Ishikawa (cell line): Measurements from ENCODE around the gene SREBF2.

Source experiments
- CEBPB ChIP-seq: IDR thresholded peaks from 2 replicates; pipeline ENCODE4 v1.6.1; 2012
- CREB1 ChIP-seq: IDR thresholded peaks from 2 replicates; pipeline ENCODE4 v1.6.1; 2012; ENCODE audit warnings: low read depth
- EGR1 ChIP-seq: IDR thresholded peaks from 2 replicates; pipeline ENCODE4 v1.6.1; 2012
- EP300 ChIP-seq: IDR thresholded peaks from 2 replicates; pipeline ENCODE4 v1.6.1; 2012; ENCODE audit warnings: borderline replicate concordance
- FOXM1 ChIP-seq: IDR thresholded peaks from 2 replicates; pipeline ENCODE4 v1.6.1; 2012; ENCODE audit warnings: low read depth, borderline replicate concordance
- NFIC ChIP-seq: IDR thresholded peaks from 2 replicates; pipeline ENCODE4 v1.6.1; 2012
- RAD21 ChIP-seq: IDR thresholded peaks from 2 replicates; pipeline ENCODE4 v1.6.1; 2012; ENCODE audit warnings: low read depth
- TAF1 ChIP-seq: IDR thresholded peaks from 2 replicates; pipeline ENCODE4 v1.6.1; 2012; ENCODE audit warnings: low read depth, mild to moderate bottlenecking
- TCF12 ChIP-seq: IDR thresholded peaks from 2 replicates; pipeline ENCODE4 v1.6.1; 2012; ENCODE audit warnings: low read depth
- TEAD4 ChIP-seq: IDR thresholded peaks from 2 replicates; pipeline ENCODE4 v1.6.1; 2012
- YY1 ChIP-seq: IDR thresholded peaks from 2 replicates; pipeline ENCODE4 v1.6.1; 2012; ENCODE audit warnings: low read depth
- ZBTB7A ChIP-seq: IDR thresholded peaks from 2 replicates; pipeline ENCODE4 v1.6.1; 2012; ENCODE audit warnings: low read depth
- TF ChIP-seq, protein P1 (sequence below): IDR thresholded peaks from 2 replicates; pipeline ENCODE4 v1.6.1; 2012
- TF ChIP-seq, protein P2 (sequence below): IDR thresholded peaks from 2 replicates; pipeline ENCODE4 v1.6.1; 2012; ENCODE audit warnings: low read depth, mild to moderate bottlenecking
- TF ChIP-seq, protein P3 (sequence below): IDR thresholded peaks from 2 replicates; pipeline ENCODE4 v1.6.1; 2012

Gene SREBF2

DNA sequence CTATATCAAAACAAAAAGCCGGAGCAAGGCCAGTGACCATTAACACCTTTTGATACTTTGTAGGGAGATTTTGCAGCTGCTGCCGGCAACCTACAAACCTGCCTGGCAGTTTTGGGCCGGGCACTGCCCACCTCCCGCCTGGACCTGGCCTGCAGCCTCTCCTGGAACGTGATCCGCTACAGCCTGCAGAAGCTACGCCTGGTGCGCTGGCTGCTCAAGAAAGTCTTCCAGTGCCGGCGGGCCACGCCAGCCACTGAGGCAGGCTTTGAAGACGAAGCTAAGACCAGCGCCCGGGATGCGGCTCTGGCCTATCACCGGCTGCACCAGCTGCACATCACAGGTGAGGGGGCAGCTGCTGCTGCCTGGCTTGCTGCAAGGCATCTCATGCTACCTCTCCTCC lies 47.7 kb downstream of the SREBF2 start:
- TF ChIP-seq EGR1, result no peak
- no peak for TF ChIP-seq RAD21
- no peak for TF ChIP-seq EP300
- TF ChIP-seq, protein P1, sequence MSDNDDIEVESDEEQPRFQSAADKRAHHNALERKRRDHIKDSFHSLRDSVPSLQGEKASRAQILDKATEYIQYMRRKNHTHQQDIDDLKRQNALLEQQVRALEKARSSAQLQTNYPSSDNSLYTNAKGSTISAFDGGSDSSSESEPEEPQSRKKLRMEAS, result no peak
- no peak for TF ChIP-seq ZBTB7A
- TF ChIP-seq YY1, result no peak
- no peak for TF ChIP-seq NFIC
- TF ChIP-seq, protein P2, sequence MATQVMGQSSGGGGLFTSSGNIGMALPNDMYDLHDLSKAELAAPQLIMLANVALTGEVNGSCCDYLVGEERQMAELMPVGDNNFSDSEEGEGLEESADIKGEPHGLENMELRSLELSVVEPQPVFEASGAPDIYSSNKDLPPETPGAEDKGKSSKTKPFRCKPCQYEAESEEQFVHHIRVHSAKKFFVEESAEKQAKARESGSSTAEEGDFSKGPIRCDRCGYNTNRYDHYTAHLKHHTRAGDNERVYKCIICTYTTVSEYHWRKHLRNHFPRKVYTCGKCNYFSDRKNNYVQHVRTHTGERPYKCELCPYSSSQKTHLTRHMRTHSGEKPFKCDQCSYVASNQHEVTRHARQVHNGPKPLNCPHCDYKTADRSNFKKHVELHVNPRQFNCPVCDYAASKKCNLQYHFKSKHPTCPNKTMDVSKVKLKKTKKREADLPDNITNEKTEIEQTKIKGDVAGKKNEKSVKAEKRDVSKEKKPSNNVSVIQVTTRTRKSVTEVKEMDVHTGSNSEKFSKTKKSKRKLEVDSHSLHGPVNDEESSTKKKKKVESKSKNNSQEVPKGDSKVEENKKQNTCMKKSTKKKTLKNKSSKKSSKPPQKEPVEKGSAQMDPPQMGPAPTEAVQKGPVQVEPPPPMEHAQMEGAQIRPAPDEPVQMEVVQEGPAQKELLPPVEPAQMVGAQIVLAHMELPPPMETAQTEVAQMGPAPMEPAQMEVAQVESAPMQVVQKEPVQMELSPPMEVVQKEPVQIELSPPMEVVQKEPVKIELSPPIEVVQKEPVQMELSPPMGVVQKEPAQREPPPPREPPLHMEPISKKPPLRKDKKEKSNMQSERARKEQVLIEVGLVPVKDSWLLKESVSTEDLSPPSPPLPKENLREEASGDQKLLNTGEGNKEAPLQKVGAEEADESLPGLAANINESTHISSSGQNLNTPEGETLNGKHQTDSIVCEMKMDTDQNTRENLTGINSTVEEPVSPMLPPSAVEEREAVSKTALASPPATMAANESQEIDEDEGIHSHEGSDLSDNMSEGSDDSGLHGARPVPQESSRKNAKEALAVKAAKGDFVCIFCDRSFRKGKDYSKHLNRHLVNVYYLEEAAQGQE, result no peak
- TF ChIP-seq TAF1, result no peak
- TF ChIP-seq TEAD4, result no peak
- no peak for TF ChIP-seq TCF12
- no peak for TF ChIP-seq CREB1
- TF ChIP-seq, protein P3, sequence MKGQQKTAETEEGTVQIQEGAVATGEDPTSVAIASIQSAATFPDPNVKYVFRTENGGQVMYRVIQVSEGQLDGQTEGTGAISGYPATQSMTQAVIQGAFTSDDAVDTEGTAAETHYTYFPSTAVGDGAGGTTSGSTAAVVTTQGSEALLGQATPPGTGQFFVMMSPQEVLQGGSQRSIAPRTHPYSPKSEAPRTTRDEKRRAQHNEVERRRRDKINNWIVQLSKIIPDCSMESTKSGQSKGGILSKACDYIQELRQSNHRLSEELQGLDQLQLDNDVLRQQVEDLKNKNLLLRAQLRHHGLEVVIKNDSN, result no peak
- no peak for TF ChIP-seq CEBPB

DNA sequence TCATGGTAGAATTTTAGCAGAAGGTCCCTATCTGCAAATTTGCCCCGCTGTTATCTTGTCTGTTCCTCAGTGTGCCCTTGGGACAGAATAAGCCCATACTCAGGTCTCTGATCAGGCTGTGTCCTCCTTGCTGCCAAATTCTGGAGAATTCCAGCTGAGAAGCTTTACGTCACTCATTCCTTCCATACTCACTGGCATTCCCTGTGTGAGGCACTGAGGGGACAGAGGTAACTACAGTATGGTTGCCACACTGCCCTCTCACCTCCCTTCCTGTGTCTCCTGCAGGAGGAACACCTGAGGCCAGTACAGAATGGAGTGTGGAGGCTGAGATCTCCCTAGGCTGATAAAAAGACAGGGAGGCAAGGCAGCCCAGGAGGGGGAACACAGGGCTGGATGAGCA lies 50.5 kb downstream of the SREBF2 start:
- TF ChIP-seq RAD21 (no peak), YY1 (no peak), ZBTB7A (no peak), TAF1 (no peak)

DNA sequence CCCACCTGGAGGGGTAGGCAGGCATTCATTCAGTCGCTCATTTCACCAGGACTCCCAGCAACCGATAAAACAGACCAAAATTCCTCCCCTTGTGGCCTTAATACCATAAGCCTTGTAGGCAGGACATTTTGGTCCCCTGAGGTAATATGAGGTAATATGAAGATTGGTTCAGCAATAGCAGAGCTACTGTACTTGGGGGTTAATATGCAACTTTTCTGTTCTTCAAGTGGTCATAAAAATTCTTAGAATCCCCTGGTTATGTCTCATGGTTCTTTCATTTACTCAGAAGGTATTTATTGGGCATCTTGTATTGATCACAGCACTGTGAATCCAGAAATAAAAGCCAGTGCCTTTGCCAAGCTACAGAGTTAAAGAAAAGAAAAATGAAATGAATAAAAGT lies 52.2 kb downstream of the SREBF2 start:
- no peak for TF ChIP-seq ZBTB7A
- TF ChIP-seq YY1, result no peak
- TF ChIP-seq TAF1, result no peak
- no peak for TF ChIP-seq TEAD4
- TF ChIP-seq EGR1, result no peak
- TF ChIP-seq, protein P1, result no peak
- no peak for TF ChIP-seq CREB1
- TF ChIP-seq CEBPB, result no peak
- no peak for TF ChIP-seq TCF12

DNA sequence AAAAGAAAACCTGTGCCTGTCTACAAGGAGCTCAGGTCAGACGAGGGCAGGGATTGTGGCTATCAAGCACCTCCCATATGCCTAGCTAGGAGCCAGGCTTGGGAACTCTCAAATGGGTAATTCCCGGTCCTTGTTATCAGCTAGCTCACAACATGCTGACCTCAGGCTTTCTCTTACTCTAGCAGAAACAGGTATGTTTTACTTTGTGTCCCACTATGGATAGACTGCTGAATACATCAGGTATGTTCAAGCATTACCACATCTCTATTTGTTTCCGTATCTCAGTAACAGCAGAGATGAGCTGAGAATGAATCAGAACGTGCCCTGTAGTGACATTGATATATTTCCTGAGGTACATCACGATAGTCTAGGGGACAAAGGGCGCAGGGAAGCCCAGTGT lies 52.6 kb downstream of the SREBF2 start:
- TF ChIP-seq TAF1 (no peak), TCF12 (no peak), NFIC (no peak), ZBTB7A (no peak), TEAD4 (no peak), YY1 (no peak), EP300 (no peak), CEBPB (no peak), FOXM1 (no peak), RAD21 (no peak)
- TF ChIP-seq, protein P2, result no peak
- TF ChIP-seq, protein P1, result no peak
- TF ChIP-seq, protein P3, result no peak

DNA sequence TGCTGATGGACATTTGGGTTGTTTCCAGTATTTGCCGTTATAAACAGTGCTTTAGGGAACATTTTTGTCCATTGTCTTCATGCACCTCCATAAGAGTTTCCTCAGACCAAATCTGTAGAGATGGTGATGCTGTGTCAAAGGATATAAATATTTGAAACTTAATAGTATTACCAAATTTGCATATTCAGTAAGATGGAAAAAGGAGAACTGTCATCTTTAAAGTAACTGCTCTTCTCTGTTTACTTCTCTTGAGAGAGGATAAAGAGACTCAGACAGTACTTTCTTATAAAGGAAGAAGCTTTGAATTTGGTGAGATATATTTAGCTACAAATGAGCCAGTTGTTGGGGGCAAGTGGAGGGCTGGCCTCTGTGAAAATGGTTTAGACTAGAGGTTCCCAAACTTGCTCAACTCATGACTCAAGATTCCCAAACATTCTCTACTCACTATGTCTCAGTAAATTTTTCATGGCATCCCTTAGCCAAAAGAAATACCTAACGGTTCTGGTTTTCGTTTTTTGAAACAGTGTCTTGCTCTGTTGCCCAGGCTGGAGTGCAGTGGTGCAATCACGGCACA lies 55.8 kb downstream of the SREBF2 start:
- TF ChIP-seq, protein P2, result no peak
- TF ChIP-seq NFIC (no peak), RAD21 (no peak), CREB1 (no peak), ZBTB7A (no peak), CEBPB (no peak), TEAD4 (no peak)
- TF ChIP-seq, protein P1, result no peak
- TF ChIP-seq, protein P3, result no peak
